Skeletal muscle tissue (tissue), 4 donors: ENCODE data around the gene ACAA2. TPM values are rescaled to one million over a fixed set of nuclear protein-coding genes. Genes with fewer than 3 reads are reported as not detected.
"Not testable (repeated sequence)": the region's sequence is repeated elsewhere in the genome, so short reads cannot be mapped to it uniquely, and the experiment has no call there.

Experiments
- H3K27ac ChIP-seq: one replicate; pipeline ENCODE4 v1.7.0; 2013; ENCODE audit warnings: mild to moderate bottlenecking, low read depth, low read length, inconsistent platforms
- H3K27me3 ChIP-seq, 3 donors: one replicate each; pipeline ENCODE4 v1.7.0; 2013; ENCODE audit warnings: low read length in 3 of 3; ENCODE audit not compliant: control insufficient read depth in 3 of 3, insufficient read depth in 3 of 3
- H3K36me3 ChIP-seq, 3 donors: one replicate each; pipeline ENCODE4 v1.7.0; 2013; ENCODE audit warnings: low read length in 3 of 3; ENCODE audit not compliant: control insufficient read depth in 3 of 3, insufficient read depth in 3 of 3
- H3K4me1 ChIP-seq, 3 donors: one replicate each; pipeline ENCODE4 v1.7.0; 2013; ENCODE audit warnings: low read length in 3 of 3, mild to moderate bottlenecking in 3 of 3; ENCODE audit not compliant: control insufficient read depth in 3 of 3, insufficient read depth in 3 of 3
- H3K4me3 ChIP-seq, 3 donors: one replicate each; pipeline ENCODE4 v1.7.0; 2013; ENCODE audit warnings: low read length in 3 of 3
- H3K9ac ChIP-seq, 3 donors: one replicate each; pipeline ENCODE4 v1.7.0; 2013; ENCODE audit warnings: low read length in 3 of 3, mild to moderate bottlenecking in 3 of 3, moderate library complexity in 2 of 3, low read depth in 1 of 3
- H3K9me3 ChIP-seq, 3 donors: one replicate each; pipeline ENCODE4 v1.7.0; 2013; ENCODE audit warnings: low read length in 3 of 3; ENCODE audit not compliant: control insufficient read depth in 3 of 3
- total RNA-seq: library from RNA; depleted of rRNA; stranded (reverse); fragments of >200 nt; gene quantifications from one replicate; pipeline ENCODE4 v1.2.3, GENCODE V29; 2014
- donor health status: Osteomylitis.

ACAA2 gene
- total RNA-seq, 1 donor from 2014 or later, result 77.2 TPM

DNA sequence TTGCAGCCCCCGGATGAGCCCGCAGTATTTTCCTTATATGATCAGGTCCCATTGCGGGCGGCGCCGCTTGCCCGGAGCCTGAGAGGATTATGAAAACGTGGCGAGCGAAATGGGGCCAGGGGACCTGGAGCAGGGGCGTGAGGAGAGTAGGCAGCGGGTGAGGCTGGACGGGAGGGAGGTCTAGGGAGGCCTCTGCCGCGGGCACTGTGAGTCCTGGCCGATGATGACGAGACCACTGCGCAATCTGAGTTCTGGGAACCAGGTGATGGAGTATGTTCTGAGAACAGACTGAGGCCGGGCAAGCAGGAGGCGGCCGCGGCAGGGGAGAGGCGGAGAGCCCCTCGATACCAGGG is 790 bp upstream of the ACAA2 start:
- peaks cover 0 to 3% (median 0%) of the 10 kb centered on the region in 3 donors for H3K9me3 ChIP-seq
- H3K9ac ChIP-seq, result peak overlapping the region; percentile 85 to 91 (median 86)
- peak overlapping the region; percentile 93 for H3K27ac ChIP-seq
- H3K36me3 ChIP-seq, result no peaks in the 10 kb centered on the region
- H3K27me3 ChIP-seq, result no peaks in the 10 kb centered on the region
- peaks cover 12 to 21% (median 15%) of the 10 kb centered on the region in 3 donors for H3K4me1 ChIP-seq
- H3K4me3 ChIP-seq, result peak overlapping the region; percentile 81 to 88 (median 84)

DNA sequence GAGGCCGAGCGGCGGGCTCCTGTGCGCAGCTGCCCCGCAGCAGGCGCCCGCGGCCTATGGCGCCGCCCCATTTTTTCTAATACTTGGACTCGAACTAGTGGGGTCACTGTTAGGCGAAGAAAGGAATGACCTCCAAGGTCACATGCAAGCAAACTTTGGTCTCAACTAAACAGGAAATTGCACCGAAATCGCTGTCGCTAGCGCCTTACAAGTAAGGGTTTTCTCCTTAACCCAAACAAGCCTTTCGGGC is 339 bp downstream of the ACAA2 start:
- H3K9ac ChIP-seq, result peak overlapping the region; percentile 79 to 92 (median 91)
- no peaks in the 10 kb centered on the region for H3K27me3 ChIP-seq
- peak overlapping the region; percentile 93 for H3K27ac ChIP-seq
- H3K36me3 ChIP-seq, result no peaks in the 10 kb centered on the region
- H3K4me1 ChIP-seq, result peaks cover 12 to 21% (median 15%) of the 10 kb centered on the region in 3 donors
- peak overlapping the region; percentile 84 to 94 (median 88) for H3K4me3 ChIP-seq
- peaks cover 0 to 3% (median 0%) of the 10 kb centered on the region in 3 donors for H3K9me3 ChIP-seq

DNA sequence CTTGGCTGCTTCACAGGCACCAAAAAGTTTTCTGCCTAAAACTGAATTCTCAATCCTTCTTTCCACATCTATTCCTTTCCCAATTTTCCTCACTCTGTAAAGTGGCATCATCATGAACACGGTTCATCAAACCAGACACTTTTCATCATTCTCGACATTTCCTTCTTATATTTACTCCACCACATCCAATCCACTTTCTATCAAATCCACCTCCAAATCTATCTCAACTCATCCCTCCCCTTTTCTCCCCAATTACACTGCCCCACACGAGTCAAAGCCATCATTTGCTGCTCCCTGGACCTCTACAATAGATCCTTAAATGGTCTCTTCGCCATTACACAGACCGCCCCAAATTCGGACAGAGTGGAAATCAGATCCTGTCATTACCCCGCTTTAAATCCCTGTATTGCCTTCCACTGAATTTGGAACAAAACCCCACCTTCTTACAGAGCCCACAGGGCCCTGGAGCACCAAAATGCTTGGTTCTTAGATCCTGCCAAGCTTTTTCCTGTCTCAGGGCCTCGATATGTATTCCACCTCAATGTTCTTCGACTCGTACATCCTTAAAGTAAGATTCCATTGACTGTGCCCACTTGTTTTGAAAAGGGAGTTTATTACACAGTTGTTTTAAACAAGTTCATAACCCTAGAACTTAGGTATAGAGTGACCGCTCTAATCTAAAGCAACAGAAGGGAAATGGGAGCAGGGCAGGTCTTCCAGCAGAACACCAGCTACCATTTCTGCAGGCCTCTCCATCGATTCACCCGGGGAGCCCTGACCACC is 856 bp downstream of the ACAA2 start:
- no peaks in the 10 kb centered on the region for H3K36me3 ChIP-seq
- H3K9me3 ChIP-seq, result peaks cover 0 to 3% (median 0%) of the 10 kb centered on the region in 3 donors
- H3K27ac ChIP-seq, result peak overlapping the region; percentile 93
- peaks cover 12 to 21% (median 15%) of the 10 kb centered on the region in 3 donors for H3K4me1 ChIP-seq
- peak overlapping the region; percentile 84 to 94 (median 88) for H3K4me3 ChIP-seq
- no peaks in the 10 kb centered on the region for H3K27me3 ChIP-seq
- H3K9ac ChIP-seq, result peak overlapping the region; percentile 79 to 92 (median 91)

- H3K36me3 ChIP-seq, result no peaks in the 10 kb centered on the region
- no peak overlapping the region for H3K27ac ChIP-seq
- no peak overlapping the region for H3K4me3 ChIP-seq
- H3K9me3 ChIP-seq, result peaks cover 0 to 3% (median 0%) of the 10 kb centered on the region in 3 donors
- H3K27me3 ChIP-seq, result no peaks in the 10 kb centered on the region
- no peak overlapping the region for H3K9ac ChIP-seq
- peaks cover 12 to 21% (median 15%) of the 10 kb centered on the region in 3 donors for H3K4me1 ChIP-seq
Observed at GRCh38 chr18:49811151-49811938, 2.0 kb downstream of the ACAA2 start.

DNA sequence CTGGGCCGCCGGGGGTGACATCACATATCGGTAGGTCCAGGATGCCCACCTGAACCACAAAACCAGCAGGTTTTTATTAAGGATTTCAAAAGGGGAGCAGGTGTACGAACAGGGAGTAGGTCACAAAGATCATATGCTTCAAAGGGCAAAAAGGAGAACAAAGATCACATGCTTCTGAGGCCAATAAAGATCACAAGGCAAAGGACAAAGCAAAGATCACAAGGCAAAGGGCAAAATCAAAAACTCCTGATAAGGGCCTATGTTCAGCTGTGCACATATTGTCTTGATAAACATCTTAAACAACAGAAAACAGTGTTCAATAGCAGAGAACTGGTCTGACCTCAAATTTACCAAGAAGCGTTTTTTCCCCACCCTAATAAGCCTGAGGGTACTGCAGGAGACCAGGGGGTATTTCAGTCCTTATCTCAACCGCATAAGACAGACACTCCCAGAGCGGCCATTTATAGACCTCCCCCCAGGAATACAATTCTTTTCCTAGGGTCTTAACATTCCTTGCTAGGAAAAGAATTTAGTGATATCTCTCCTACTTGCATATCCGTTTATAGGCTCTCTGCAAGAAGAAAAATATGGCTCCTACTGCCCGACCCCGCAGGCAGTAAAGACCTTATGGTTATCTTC is 4.7 kb downstream of the ACAA2 start:
- peaks cover 11 to 18% (median 12%) of the 10 kb centered on the region in 3 donors for H3K4me1 ChIP-seq
- not testable (repeated sequence) for H3K9ac ChIP-seq, H3K9me3 ChIP-seq, H3K27ac ChIP-seq, H3K27me3 ChIP-seq, H3K36me3 ChIP-seq, H3K4me3 ChIP-seq

- Histone ChIP-seq H3K4me3 (no peak overlapping the region), H3K27ac (no peak overlapping the region), H3K27me3 (no peaks in the 10 kb centered on the region), H3K36me3 (peaks cover 0 to 5% (median 4%) of the 10 kb centered on the region in 3 donors), H3K9ac (no peak overlapping the region), H3K9me3 (no peaks in the 10 kb centered on the region), H3K4me1 (no peaks in the 10 kb centered on the region)
Observed at GRCh38 chr18:49804096-49804495, 9.2 kb downstream of the ACAA2 start.

DNA sequence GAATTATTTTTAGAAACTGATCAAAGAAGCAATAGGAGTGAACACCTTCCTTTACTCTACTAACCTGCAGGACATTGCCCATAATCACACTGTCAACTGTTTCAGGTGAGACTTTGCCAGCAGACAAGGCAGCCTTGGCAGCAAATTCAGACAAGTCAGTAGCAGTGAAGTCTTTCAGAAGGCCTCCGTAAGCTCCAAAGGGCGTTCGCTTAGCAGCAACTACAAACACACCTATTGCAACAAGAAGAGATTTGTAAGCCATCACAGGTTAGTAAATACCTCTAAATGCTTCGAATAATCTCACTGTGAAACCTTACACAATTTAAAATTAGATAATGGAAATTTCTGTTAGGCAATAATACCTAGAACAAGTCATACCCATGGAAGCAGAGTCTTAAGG is 10.7 kb downstream of the ACAA2 start:
- no peak overlapping the region for H3K9ac ChIP-seq
- no peaks in the 10 kb centered on the region for H3K27me3 ChIP-seq
- H3K36me3 ChIP-seq, result peaks cover 0 to 5% (median 4%) of the 10 kb centered on the region in 3 donors
- H3K9me3 ChIP-seq, result no peaks in the 10 kb centered on the region
- no peaks in the 10 kb centered on the region for H3K4me1 ChIP-seq
- H3K27ac ChIP-seq, result no peak overlapping the region
- H3K4me3 ChIP-seq, result no peak overlapping the region

- H3K4me1 ChIP-seq, H3K4me3 ChIP-seq, H3K9ac ChIP-seq, H3K27ac ChIP-seq, H3K9me3 ChIP-seq, H3K27me3 ChIP-seq: not testable (repeated sequence)
- H3K36me3 ChIP-seq, result peaks cover 3 to 20% (median 16%) of the 10 kb centered on the region in 3 donors
Observed at GRCh38 chr18:49800491-49800890, 12.8 kb downstream of the ACAA2 start.

DNA sequence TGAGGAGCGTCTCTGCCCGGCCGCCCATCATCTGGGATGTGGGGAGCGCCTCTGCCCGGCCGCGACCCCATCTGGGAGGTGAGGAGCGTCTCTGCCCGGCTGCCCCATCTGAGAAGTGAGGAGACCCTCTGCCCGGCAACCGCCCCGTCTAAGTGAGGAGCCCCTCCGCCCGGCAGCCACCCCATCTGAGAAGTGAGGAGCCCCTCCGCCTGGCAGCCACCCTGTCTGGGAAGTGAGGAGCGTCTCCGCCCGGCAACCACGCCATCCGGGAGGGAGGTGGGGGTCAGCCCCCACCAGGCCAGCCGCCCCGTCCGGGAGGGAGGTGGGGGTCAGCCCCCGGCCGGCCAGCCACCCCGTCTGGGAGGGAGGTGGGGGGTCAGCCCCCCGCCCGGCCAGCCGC is 13.5 kb downstream of the ACAA2 start:
- not testable (repeated sequence) for H3K4me3 ChIP-seq, H3K27me3 ChIP-seq, H3K27ac ChIP-seq, H3K4me1 ChIP-seq, H3K9ac ChIP-seq, H3K9me3 ChIP-seq
- peaks cover 3 to 23% (median 18%) of the 10 kb centered on the region in 3 donors for H3K36me3 ChIP-seq

GRCh38 chr18:49798001-49798400 is 15.3 kb downstream of the ACAA2 start:
- H3K4me3 ChIP-seq, result no peak overlapping the region
- H3K9me3 ChIP-seq, result no peaks in the 10 kb centered on the region
- H3K9ac ChIP-seq, result no peak overlapping the region
- no peaks in the 10 kb centered on the region for H3K27me3 ChIP-seq
- H3K4me1 ChIP-seq, result no peaks in the 10 kb centered on the region
- no peak overlapping the region for H3K27ac ChIP-seq
- peaks cover 3 to 34% (median 30%) of the 10 kb centered on the region in 3 donors for H3K36me3 ChIP-seq
